ENCODE results near the gene HK2.

Gene HK2

GRCh38 chr2:74856599-74856998 is 22.7 kb downstream of the HK2 start:
- in situ Hi-C loops (cut with HindIII; ENCODE audit: low sequenced_read_pairs), result no loop called here

- in situ Hi-C loops (cut with HindIII; ENCODE audit: low sequenced_read_pairs), result no loop called here
These were observed 23.3 kb downstream of the HK2 start for GRCh38 chr2:74857215-74857614.

GRCh38 chr2:74857725-74858124 is 23.8 kb downstream of the HK2 start:
- in situ Hi-C loops (cut with HindIII; ENCODE audit: low sequenced_read_pairs), result no loop called here

- in situ Hi-C loops (cut with HindIII; ENCODE audit: low sequenced_read_pairs), result no loop called here
These were observed 24.4 kb downstream of the HK2 start for GRCh38 chr2:74858281-74858680.

- in situ Hi-C loops (cut with HindIII; ENCODE audit: low sequenced_read_pairs), result no loop called here
These were observed 26.2 kb downstream of the HK2 start for GRCh38 chr2:74860079-74860478.

- in situ Hi-C loops (cut with HindIII; ENCODE audit: low sequenced_read_pairs), result no loop called here
These were observed 26.6 kb downstream of the HK2 start for GRCh38 chr2:74860521-74860920.

GRCh38 chr2:74861531-74861930 is 27.6 kb downstream of the HK2 start:
- in situ Hi-C loops (cut with HindIII; ENCODE audit: low sequenced_read_pairs), result no loop called here

GRCh38 chr2:74862020-74862964 is 28.4 kb downstream of the HK2 start:
- in situ Hi-C loops (cut with HindIII; ENCODE audit: low sequenced_read_pairs), result no loop called here

GRCh38 chr2:74863802-74864248 is 29.9 kb downstream of the HK2 start:
- in situ Hi-C loops (cut with HindIII; ENCODE audit: low sequenced_read_pairs), result no loop called here

GRCh38 chr2:74864728-74865722 is 31.1 kb downstream of the HK2 start:
- in situ Hi-C loops (cut with HindIII; ENCODE audit: low sequenced_read_pairs), result no loop called here

GRCh38 chr2:74865770-74866674 is 32.1 kb downstream of the HK2 start:
- in situ Hi-C loops (cut with HindIII; ENCODE audit: low sequenced_read_pairs), result no loop called here

GRCh38 chr2:74867841-74868658 is 34.1 kb downstream of the HK2 start:
- in situ Hi-C loops (cut with HindIII; ENCODE audit: low sequenced_read_pairs), result no loop called here

- in situ Hi-C loops (cut with HindIII; ENCODE audit: low sequenced_read_pairs), result no loop called here
These were observed 35.6 kb downstream of the HK2 start for GRCh38 chr2:74869517-74869916.

- in situ Hi-C loops (cut with HindIII; ENCODE audit: low sequenced_read_pairs), result loop anchor here (10.0 kb wide), 1 partner anchor 176 kb away; no protein-coding TSS in a partner anchor
These were observed 37.0 kb downstream of the HK2 start for GRCh38 chr2:74870951-74871350.

- in situ Hi-C loops (cut with HindIII; ENCODE audit: low sequenced_read_pairs), result loop anchor here (10.0 kb wide), 1 partner anchor 177 kb away; no protein-coding TSS in a partner anchor
These were observed 37.5 kb downstream of the HK2 start for GRCh38 chr2:74871414-74871813.

- in situ Hi-C loops (cut with HindIII; ENCODE audit: low sequenced_read_pairs), result loop anchor here (10.0 kb wide), 1 partner anchor 178 kb away; no protein-coding TSS in a partner anchor
These were observed 38.5 kb downstream of the HK2 start for GRCh38 chr2:74872389-74872836.

- in situ Hi-C loops (cut with HindIII; ENCODE audit: low sequenced_read_pairs), result loop anchor here (10.0 kb wide), 1 partner anchor 178 kb away; no protein-coding TSS in a partner anchor
These were observed 39.2 kb downstream of the HK2 start for GRCh38 chr2:74873012-74873665.
